Muscle of leg (tissue), 11 donors: ENCODE measurements around the gene UGT1A6. TPM values are rescaled to one million over a fixed set of nuclear protein-coding genes. Genes with fewer than 3 reads are reported as not detected.
"Not testable (repeated sequence)": the region's sequence is repeated elsewhere in the genome, so short reads cannot be mapped to it uniquely, and the experiment has no call there.

ENCODE experiments used
- DNase-seq: peaks from one replicate; pipeline ENCODE4 v3.0.0; 2013
- H3K27ac ChIP-seq: one replicate; pipeline ENCODE4 v1.5.1; 2013; ENCODE audit warnings: mild to moderate bottlenecking, low read length, control low read depth
- H3K27me3 ChIP-seq: one replicate; pipeline ENCODE4 v1.6.1; 2013; ENCODE audit warnings: low read length; ENCODE audit not compliant: control insufficient read depth, insufficient read depth
- H3K36me3 ChIP-seq: one replicate; pipeline ENCODE4 v1.6.1; 2013; ENCODE audit warnings: low read length; ENCODE audit not compliant: control insufficient read depth, insufficient read depth
- H3K4me1 ChIP-seq: one replicate; pipeline ENCODE4 v1.6.1; 2013; ENCODE audit warnings: low read length; ENCODE audit not compliant: control insufficient read depth, insufficient read depth
- H3K4me3 ChIP-seq: one replicate; pipeline ENCODE4 v1.5.1; 2013; ENCODE audit warnings: low read length, control low read depth
- H3K9me3 ChIP-seq: replicated peaks from 2 replicates; pipeline ENCODE4 v1.6.1; 2013; ENCODE audit warnings: low read depth, low read length; ENCODE audit not compliant: control insufficient read depth
- WGBS: methylation state at CpG from one replicate; pipeline ENCODE4 v1.1.5; 2013; ENCODE audit warnings: missing lambda C conversion rate; ENCODE audit not compliant: insufficient coverage; 5-methylcytosine and 5-hydroxymethylcytosine counted together
- polyA plus RNA-seq, 8 donors: library from polyadenylated mRNA; unstranded; fragments of 120-200 nt; gene quantifications; one replicate each; pipeline versions ENCODE4 v1.2.1 to v1.2.3, GENCODE V29; 2013; ENCODE audit warnings: inconsistent platforms in 1 of 8, low replicate concordance in 1 of 8; ENCODE audit not compliant: insufficient read length in 8 of 8, insufficient read depth in 1 of 8
- total RNA-seq: library from RNA; stranded (reverse); fragments of 120-200 nt; gene quantifications from one replicate; pipeline ENCODE4 v1.2.4, GENCODE V29; 2013

The UGT1A6 gene
- total and polyA plus RNA-seq, 9 donors, result 0.16 TPM; not detected in 8

GRCh38 chr2:233747283-233747544 lies 54.5 kb downstream of the UGT1A6 start:
- DNase-seq, result no peak
- no peaks in the 10 kb centered on the region for H3K36me3 ChIP-seq
- H3K4me1 ChIP-seq, result no peaks in the 10 kb centered on the region
- WGBS, result 100% methylated on average over 1 of the region's 6 CpGs
- H3K27ac ChIP-seq, result no peak overlapping the region
- H3K27me3 ChIP-seq, result no peaks in the 10 kb centered on the region
- H3K9me3 ChIP-seq, result no peaks in the 10 kb centered on the region
- no peak overlapping the region for H3K4me3 ChIP-seq

- H3K4me1 ChIP-seq, H3K27ac ChIP-seq, H3K27me3 ChIP-seq, H3K36me3 ChIP-seq, H3K4me3 ChIP-seq, DNase-seq, H3K9me3 ChIP-seq: not testable (repeated sequence)
- WGBS, result 92% methylated on average over 2 of the region's 2 CpGs
Observed at GRCh38 chr2:233750689-233751088, 58.0 kb downstream of the UGT1A6 start.

- H3K9me3 ChIP-seq, H3K27me3 ChIP-seq, H3K4me1 ChIP-seq, H3K36me3 ChIP-seq, DNase-seq, H3K4me3 ChIP-seq, H3K27ac ChIP-seq: not testable (repeated sequence)
- whole genome bisulfite sequencing, result no CpG with 5 or more reads among the region's 2 CpGs
Observed at GRCh38 chr2:233751212-233752009, 58.7 kb downstream of the UGT1A6 start.

- no peaks in the 10 kb centered on the region for H3K9me3 ChIP-seq
- no peaks in the 10 kb centered on the region for H3K36me3 ChIP-seq
- H3K4me1 ChIP-seq, result no peaks in the 10 kb centered on the region
- WGBS, result 92% methylated on average over 39 of the region's 44 CpGs
- no peak overlapping the region for H3K27ac ChIP-seq
- DNase-seq, result no peak
- H3K27me3 ChIP-seq, result no peaks in the 10 kb centered on the region
- H3K4me3 ChIP-seq, result no peak overlapping the region
Observed at GRCh38 chr2:233754872-233755611, 62.4 kb downstream of the UGT1A6 start.

GRCh38 chr2:233756429-233757081 lies 63.9 kb downstream of the UGT1A6 start:
- Histone ChIP-seq H3K4me1 (no peaks in the 10 kb centered on the region), H3K9me3 (no peaks in the 10 kb centered on the region), H3K4me3 (no peak overlapping the region), H3K36me3 (no peaks in the 10 kb centered on the region), H3K27me3 (no peaks in the 10 kb centered on the region), H3K27ac (no peak overlapping the region)
- no peak for DNase-seq
- 75% methylated on average over 1 of the region's 7 CpGs for WGBS

GRCh38 chr2:233758141-233758540 lies 65.5 kb downstream of the UGT1A6 start:
- H3K27me3 ChIP-seq, result no peaks in the 10 kb centered on the region
- H3K27ac ChIP-seq, result no peak overlapping the region
- no peaks in the 10 kb centered on the region for H3K36me3 ChIP-seq
- no peaks in the 10 kb centered on the region for H3K4me1 ChIP-seq
- H3K9me3 ChIP-seq, result no peaks in the 10 kb centered on the region
- no peak for DNase-seq
- no peak overlapping the region for H3K4me3 ChIP-seq

- no peak overlapping the region for H3K27ac ChIP-seq
- no peaks in the 10 kb centered on the region for H3K27me3 ChIP-seq
- no peaks in the 10 kb centered on the region for H3K36me3 ChIP-seq
- 80% methylated on average over 1 of the region's 2 CpGs for WGBS
- H3K4me1 ChIP-seq, result no peaks in the 10 kb centered on the region
- no peak overlapping the region for H3K4me3 ChIP-seq
- H3K9me3 ChIP-seq, result no peaks in the 10 kb centered on the region
- DNase-seq, result no peak
Observed at GRCh38 chr2:233758849-233759248, 66.2 kb downstream of the UGT1A6 start.

GRCh38 chr2:233760043-233760442 lies 67.4 kb downstream of the UGT1A6 start, which contains the start of gene UGT1A1:
UGT1A1 (plus strand) TSS chr2:233760270; CDS start chr2:233760288, 18 bp downstream.
- Histone ChIP-seq H3K4me1 (no peaks in the 10 kb centered on the region), H3K27me3 (peaks cover 8% of the 10 kb centered on the region), H3K4me3 (no peak within 1 kb of the TSS), H3K9me3 (no peaks in the 10 kb centered on the region), H3K36me3 (no peaks in the 10 kb centered on the region), H3K27ac (no peak within 1 kb of the TSS)
- 100% methylated on average over 3 of the region's 6 CpGs for WGBS
- DNase-seq, result no peak

- H3K4me3 ChIP-seq, result no peak overlapping the region
- no peaks in the 10 kb centered on the region for H3K9me3 ChIP-seq
- H3K27ac ChIP-seq, result no peak overlapping the region
- H3K27me3 ChIP-seq, result peaks cover 8% of the 10 kb centered on the region
- no peaks in the 10 kb centered on the region for H3K4me1 ChIP-seq
- DNase-seq, result no peak
- H3K36me3 ChIP-seq, result no peaks in the 10 kb centered on the region
- 82% methylated on average over 2 of the region's 4 CpGs for WGBS
Observed at GRCh38 chr2:233761040-233761769, 68.5 kb downstream of the UGT1A6 start.

- no peak for DNase-seq
- H3K9me3 ChIP-seq, result no peaks in the 10 kb centered on the region
- H3K4me1 ChIP-seq, result no peaks in the 10 kb centered on the region
- peaks cover 8% of the 10 kb centered on the region for H3K27me3 ChIP-seq
- no peak overlapping the region for H3K4me3 ChIP-seq
- WGBS, result 63% methylated on average over 7 of the region's 7 CpGs
- no peaks in the 10 kb centered on the region for H3K36me3 ChIP-seq
- no peak overlapping the region for H3K27ac ChIP-seq
Observed at GRCh38 chr2:233764264-233764663, 71.6 kb downstream of the UGT1A6 start.
